Caco-2 (cell line): ENCODE data around the gene SLC16A6. TPM values are rescaled to one million over a fixed set of nuclear protein-coding genes. Genes with fewer than 3 reads are reported as not detected.

ENCODE experiments used
- BruUV-seq: library from RNA; stranded (reverse); fragments of 400-500 nt; replicated peaks from 2 replicates; lab custom pipeline; 2021; lab: Mats Ljungman, UMichigan
- CTCF ChIA-PET: fragments of 300-600 bp; sonication (Branson Sonifier 250); formaldehyde crosslinking; loops from one replicate; lab custom pipeline; 2022; ENCODE audit warnings: antibody characterized with exemption; lab: Charles Lee
- POLR2A ChIA-PET: fragments of 300-600 bp; sonication (Branson Sonifier 250); formaldehyde crosslinking; loops from one replicate; lab custom pipeline; 2022; ENCODE audit warnings: antibody characterized with exemption; lab: Charles Lee
- DNase-seq, 2 experiments: peaks; one replicate each; pipeline versions ENCODE4 v3.0.0 to v3.0.0-alpha.2; 2020 to 2022
- H3K27me3 ChIP-seq: replicated peaks from 2 replicates; pipeline ENCODE4 v1.6.0; 2011; ENCODE audit warnings: low read length; ENCODE audit not compliant: control insufficient read depth, insufficient read depth
- H3K36me3 ChIP-seq: 2 replicates; pipeline ENCODE4 v1.5.1; 2011; ENCODE audit warnings: low read length; ENCODE audit not compliant: control insufficient read depth, insufficient read depth
- H3K4me1 ChIP-seq: fragments of 250-450 bp; sonication (Bioruptor Pico); 2 replicates; pipeline ENCODE4 v1.5.1; 2020; ENCODE audit warnings: mild to moderate bottlenecking
- H3K4me3 ChIP-seq: 2 replicates; pipeline ENCODE4 v1.5.1; 2011; ENCODE audit warnings: low read depth, mild to moderate bottlenecking, control low read depth, low read length
- H3K9me3 ChIP-seq: fragments of 250-450 bp; sonication (Bioruptor Pico); 2 replicates; pipeline ENCODE4 v1.5.1; 2020; ENCODE audit warnings: mild to moderate bottlenecking, moderate library complexity
- H3K27ac Mint-ChIP-seq: one replicate; pipeline ENCODE4 v1.8.0; 2022; ENCODE audit warnings: mixed read lengths; ENCODE audit not compliant: unreplicated experiment
- H3K27me3 Mint-ChIP-seq: one replicate; pipeline ENCODE4 v1.8.0; 2022; ENCODE audit warnings: mixed read lengths; ENCODE audit not compliant: insufficient read depth, unreplicated experiment
- H3K36me3 Mint-ChIP-seq: one replicate; pipeline ENCODE4 v1.8.0; 2022; ENCODE audit warnings: mild to moderate bottlenecking, mixed read lengths; ENCODE audit not compliant: insufficient read depth, unreplicated experiment
- H3K4me1 Mint-ChIP-seq: one replicate; pipeline ENCODE4 v1.8.0; 2022; ENCODE audit warnings: low read depth, mixed read lengths; ENCODE audit not compliant: unreplicated experiment
- H3K4me3 Mint-ChIP-seq: one replicate; pipeline ENCODE4 v1.8.0; 2022; ENCODE audit warnings: mild to moderate bottlenecking, moderate library complexity, mixed read lengths; ENCODE audit not compliant: unreplicated experiment
- H3K9me3 Mint-ChIP-seq: one replicate; pipeline ENCODE4 v1.8.0; 2022; ENCODE audit warnings: mixed read lengths; ENCODE audit not compliant: unreplicated experiment
- CTCF ChIP-seq, 2 experiments: fragments of 200-600 bp in 1 of 2; IDR thresholded peaks; 1 replicate in 1 of 2; 2 replicates in 1 of 2; pipeline versions ENCODE4 v1.5.1 to v1.8.0; 2011 to 2022; ENCODE audit warnings: antibody characterized with exemption in 1 of 2, control low read depth in 1 of 2, inconsistent platforms in 1 of 2, low read depth in 1 of 2, low read length in 1 of 2, mild to moderate bottlenecking in 1 of 2, moderate library complexity in 1 of 2; ENCODE audit not compliant: insufficient read depth in 1 of 2, severe bottlenecking in 1 of 2, unreplicated experiment in 1 of 2
- intact Hi-C: fragments of 100-400 bp; cut with micrococcal nuclease; formaldehyde crosslinking; loops from one replicate; pipeline ENCODE4 v1.10.0; 2022; ENCODE audit not compliant: unreplicated experiment
- total RNA-seq: library from RNA; stranded (reverse); gene quantifications from 2 replicates; pipeline ENCODE4 v1.2.3, GENCODE V29; 2022

The SLC16A6 gene
- total RNA-seq, 1 experiment from 2014 or later, result 1.0 TPM

- Mint-ChIP-seq H3K27me3 (no peaks in the 10 kb centered on the region), H3K36me3 (peaks cover 4% of the 10 kb centered on the region), H3K4me1 (no peaks in the 10 kb centered on the region), H3K4me3 (no peak overlapping the region), H3K27ac (no peak overlapping the region), H3K9me3 (no peaks in the 10 kb centered on the region)
- ChIA-PET POLR2A (no interaction called here), CTCF (no interaction called here)
- no peak for DNase-seq
- no TSS peak for BruUV-seq
- Histone ChIP-seq H3K36me3 (no peaks in the 10 kb centered on the region), H3K27me3 (no peaks in the 10 kb centered on the region), H3K4me1 (peaks cover 4% of the 10 kb centered on the region; the same call in 1 of the 2 replicates), H3K9me3 (no peaks in the 10 kb centered on the region), H3K4me3 (no peak overlapping the region)
- no peak for TF ChIP-seq CTCF (IDR thresholded peaks at IDR 0.05; ENCODE audit: insufficient read depth in 1 of 2, low read depth in 1 of 2, low read length in 1 of 2, severe bottlenecking in 1 of 2, unreplicated experiment in 1 of 2)
- intact Hi-C loops, result no loop called here
Measured at GRCh38 chr17:68304706-68305105, 13.8 kb upstream of the SLC16A6 start.

- ChIA-PET POLR2A (no interaction called here), CTCF (interaction anchor here (0.6 to 1.2 kb wide), 2 partner anchors 34 to 96 kb away, joined by 3 read pairs; no protein-coding TSS in a partner anchor)
- H3K9me3 ChIP-seq, result no peaks in the 10 kb centered on the region
- DNase-seq, result no peak
- H3K27ac Mint-ChIP-seq, result no peak overlapping the region
- H3K4me1 ChIP-seq, result peaks cover 4% of the 10 kb centered on the region; the same call in 1 of the 2 replicates
- no peaks in the 10 kb centered on the region for H3K27me3 ChIP-seq
- H3K27me3 Mint-ChIP-seq, result no peaks in the 10 kb centered on the region
- BruUV-seq, result no TSS peak
- H3K4me3 Mint-ChIP-seq, result no peak overlapping the region
- no peaks in the 10 kb centered on the region for H3K36me3 Mint-ChIP-seq
- no peaks in the 10 kb centered on the region for H3K4me1 Mint-ChIP-seq
- intact Hi-C loops, result no loop called here
- no peak overlapping the region for H3K4me3 ChIP-seq
- no peak for TF ChIP-seq CTCF (IDR thresholded peaks at IDR 0.05; ENCODE audit: insufficient read depth in 1 of 2, low read depth in 1 of 2, low read length in 1 of 2, severe bottlenecking in 1 of 2, unreplicated experiment in 1 of 2)
- H3K9me3 Mint-ChIP-seq, result no peaks in the 10 kb centered on the region
- no peaks in the 10 kb centered on the region for H3K36me3 ChIP-seq
Measured at GRCh38 chr17:68302666-68303065, 11.7 kb upstream of the SLC16A6 start.

- H3K27me3 ChIP-seq, result no peaks in the 10 kb centered on the region
- TF ChIP-seq CTCF (IDR thresholded peaks at IDR 0.05; ENCODE audit: insufficient read depth in 1 of 2, low read depth in 1 of 2, low read length in 1 of 2, severe bottlenecking in 1 of 2, unreplicated experiment in 1 of 2), result no peak
- H3K9me3 ChIP-seq, result no peaks in the 10 kb centered on the region
- H3K4me3 ChIP-seq, result no peak overlapping the region
- POLR2A ChIA-PET, result interaction anchor here (0.6 kb wide), 1 partner anchor 221 kb away, joined by 3 read pairs; no protein-coding TSS in a partner anchor
- H3K4me1 ChIP-seq, result peaks cover 4% of the 10 kb centered on the region; the same call in 1 of the 2 replicates
- H3K27ac Mint-ChIP-seq, result no peak overlapping the region
- CTCF ChIA-PET, result interaction anchor here (0.6 to 1.2 kb wide), 2 partner anchors 97 to 405 kb away, joined by 3 read pairs; no protein-coding TSS in a partner anchor
- no peaks in the 10 kb centered on the region for H3K4me1 Mint-ChIP-seq
- H3K27me3 Mint-ChIP-seq, result no peaks in the 10 kb centered on the region
- H3K36me3 ChIP-seq, result no peaks in the 10 kb centered on the region
- no peaks in the 10 kb centered on the region for H3K9me3 Mint-ChIP-seq
- H3K4me3 Mint-ChIP-seq, result no peak overlapping the region
- H3K36me3 Mint-ChIP-seq, result no peaks in the 10 kb centered on the region
- intact Hi-C loops, result no loop called here
- no peak for DNase-seq
- no TSS peak for BruUV-seq
Measured at GRCh38 chr17:68302066-68302564, 11.2 kb upstream of the SLC16A6 start.
